Muscle of arm (tissue), 12 donors: Measurements from ENCODE around the gene LPIN3. TPM values are rescaled to one million over a fixed set of nuclear protein-coding genes. Genes with fewer than 3 reads are reported as not detected.

ENCODE experiments used
- DNase-seq: peaks from one replicate; pipeline ENCODE4 v3.0.0-alpha.2; 2013
- polyA plus RNA-seq, 12 donors: library from polyadenylated mRNA; unstranded; fragments of 120-200 nt; gene quantifications; one replicate each; pipeline ENCODE4 v1.2.1, GENCODE V29; 2013; ENCODE audit not compliant: insufficient read length in 12 of 12

The LPIN3 gene
- polyA plus RNA-seq, 12 donors, result 1.7 to 19.4 (median 3.0) TPM; not detected in 1

- DNase-seq, result no peak
Measured at GRCh38 chr20:41320976-41321375, 19.6 kb upstream of the LPIN3 start.

DNA sequence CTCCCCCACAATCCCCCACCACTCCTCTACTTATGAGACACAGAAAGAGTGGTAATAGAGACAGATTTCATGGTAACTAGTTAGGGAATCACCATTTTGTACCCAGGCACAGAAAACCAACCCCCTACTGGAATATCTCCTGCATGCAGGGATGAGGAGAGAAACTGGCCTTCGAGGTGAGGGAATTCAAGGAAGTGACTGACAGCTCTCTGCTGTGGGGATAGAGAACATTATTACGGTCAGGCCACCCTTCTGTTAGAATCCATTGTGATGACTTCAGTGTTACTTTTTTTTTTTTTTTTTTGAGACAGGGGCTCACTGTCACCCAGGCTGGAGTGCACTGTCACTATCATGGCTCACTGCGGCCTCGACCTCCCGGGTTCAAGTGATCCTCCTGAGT is 13.4 kb upstream of the LPIN3 start:
- DNase-seq, result no peak

- DNase-seq, result peak; percentile 70
Measured at GRCh38 chr20:41329435-41330342, 10.9 kb upstream of the LPIN3 start.

DNA sequence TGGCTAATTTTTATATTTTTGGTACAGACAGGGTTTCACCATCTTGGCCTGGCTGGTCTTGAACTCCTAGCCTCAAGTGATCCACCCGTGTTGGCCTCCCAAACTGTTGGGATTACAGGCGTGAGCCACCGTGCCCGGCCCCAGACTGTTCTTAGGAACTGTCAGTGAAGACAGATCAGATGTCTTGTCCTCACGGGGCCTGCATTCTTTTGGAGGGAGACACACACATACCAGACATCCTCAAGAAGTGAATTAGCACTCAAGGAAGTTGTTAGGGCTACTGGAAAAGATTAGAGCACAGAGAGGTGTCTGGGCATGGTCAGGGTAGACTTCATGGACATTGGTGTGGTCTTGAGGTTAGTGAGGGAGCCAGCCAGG is 10.3 kb upstream of the LPIN3 start:
- no peak for DNase-seq

- no peak for DNase-seq
Measured at GRCh38 chr20:41330941-41331340, 9.7 kb upstream of the LPIN3 start.

- DNase-seq, result no peak
Measured at GRCh38 chr20:41331731-41332130, 8.9 kb upstream of the LPIN3 start.

GRCh38 chr20:41334036-41334435 is 6.6 kb upstream of the LPIN3 start:
- DNase-seq, result no peak

- no peak for DNase-seq
Measured at GRCh38 chr20:41334443-41335421, 5.9 kb upstream of the LPIN3 start.

DNA sequence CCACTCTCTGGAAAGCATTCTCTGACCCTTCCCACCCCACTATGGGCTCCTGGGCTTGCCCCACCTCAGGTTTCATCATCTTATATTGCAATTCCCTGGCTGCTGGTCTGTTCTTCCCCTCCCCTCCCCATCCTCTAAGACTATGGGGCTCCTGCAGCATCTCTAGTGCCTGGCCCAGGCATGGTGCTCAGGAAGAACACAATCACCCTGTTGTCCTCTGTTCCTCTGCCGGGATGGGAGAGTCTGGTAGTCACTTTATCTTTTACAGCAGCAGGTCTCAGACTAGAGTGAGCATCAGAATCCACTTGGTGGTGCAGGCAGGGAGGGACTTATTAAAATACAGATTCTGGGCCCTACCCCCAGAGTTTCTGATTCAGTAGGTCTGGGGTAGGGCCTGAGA is 5.0 kb upstream of the LPIN3 start:
- DNase-seq, result no peak

- no peak for DNase-seq
Measured at GRCh38 chr20:41336711-41337492, 3.7 kb upstream of the LPIN3 start.

DNA sequence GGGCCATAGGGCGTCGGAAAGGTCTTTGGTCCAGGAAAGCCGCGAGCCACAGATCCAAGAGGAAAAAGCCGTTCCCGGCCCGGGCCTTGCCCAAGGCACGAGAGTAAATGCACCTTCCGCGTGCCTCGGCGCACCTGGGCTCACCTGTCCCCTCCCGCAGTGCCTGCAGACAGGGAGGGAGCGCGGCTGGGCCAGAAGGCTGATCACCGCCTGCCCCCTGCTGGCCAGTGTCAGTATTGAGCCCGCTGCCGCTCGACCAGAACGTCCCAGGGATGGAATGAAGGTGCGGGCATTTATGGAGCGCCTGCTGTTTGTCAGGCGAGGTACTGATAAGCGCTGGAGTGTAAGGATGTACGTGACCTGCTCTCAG is 679 bp upstream of the LPIN3 start:
- peak; percentile 79 for DNase-seq

DNA sequence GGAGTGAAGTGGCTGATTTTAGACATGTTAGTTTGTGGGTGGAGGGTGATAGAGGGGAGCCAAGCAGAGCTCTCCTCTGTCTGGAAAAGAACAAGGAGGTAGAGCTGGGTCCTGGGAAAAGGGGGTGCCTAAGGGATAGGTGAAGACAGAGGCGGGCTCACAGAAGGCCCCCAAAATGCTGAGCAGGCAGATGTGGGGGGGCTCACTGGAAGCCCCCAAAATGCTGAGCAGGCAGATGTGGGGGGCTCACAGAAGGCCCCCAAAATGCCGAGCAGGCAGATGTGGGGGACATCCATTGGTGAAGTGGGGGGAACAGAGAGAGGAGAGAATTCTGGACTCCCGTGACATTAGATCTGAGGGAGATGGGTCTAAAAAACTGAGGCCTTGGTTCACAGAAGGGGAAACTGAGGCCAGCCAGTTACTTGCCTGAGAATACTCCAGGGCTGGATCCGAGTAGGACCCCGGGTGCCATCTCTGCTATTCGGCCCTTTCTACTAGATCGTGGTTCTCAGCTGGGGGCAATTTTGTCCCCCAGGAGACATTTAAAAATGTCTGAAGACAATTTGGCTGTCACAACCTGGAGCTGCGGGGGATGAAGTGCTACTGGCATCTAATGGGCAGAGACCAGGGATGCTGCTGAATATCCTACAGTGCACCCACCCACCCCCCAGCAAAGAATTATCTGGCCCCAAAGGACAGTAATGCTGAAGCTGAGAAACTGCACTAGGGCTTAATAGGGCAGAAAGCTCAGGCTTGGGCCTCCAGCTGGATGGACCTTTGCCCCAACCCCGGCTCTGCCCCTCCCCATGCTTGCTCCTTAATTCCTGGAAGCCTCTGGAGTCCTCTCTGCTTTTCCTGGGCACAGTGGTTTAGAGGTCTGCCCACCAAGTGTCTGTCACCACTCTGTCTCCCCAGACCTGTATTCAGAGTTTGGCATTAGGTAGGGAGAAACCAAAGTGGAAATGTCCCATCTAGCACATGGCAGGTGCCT is 2.1 kb downstream of the LPIN3 start:
- DNase-seq, result no peak

- DNase-seq, result no peak
Measured at GRCh38 chr20:41344477-41344876, 3.9 kb downstream of the LPIN3 start.

DNA sequence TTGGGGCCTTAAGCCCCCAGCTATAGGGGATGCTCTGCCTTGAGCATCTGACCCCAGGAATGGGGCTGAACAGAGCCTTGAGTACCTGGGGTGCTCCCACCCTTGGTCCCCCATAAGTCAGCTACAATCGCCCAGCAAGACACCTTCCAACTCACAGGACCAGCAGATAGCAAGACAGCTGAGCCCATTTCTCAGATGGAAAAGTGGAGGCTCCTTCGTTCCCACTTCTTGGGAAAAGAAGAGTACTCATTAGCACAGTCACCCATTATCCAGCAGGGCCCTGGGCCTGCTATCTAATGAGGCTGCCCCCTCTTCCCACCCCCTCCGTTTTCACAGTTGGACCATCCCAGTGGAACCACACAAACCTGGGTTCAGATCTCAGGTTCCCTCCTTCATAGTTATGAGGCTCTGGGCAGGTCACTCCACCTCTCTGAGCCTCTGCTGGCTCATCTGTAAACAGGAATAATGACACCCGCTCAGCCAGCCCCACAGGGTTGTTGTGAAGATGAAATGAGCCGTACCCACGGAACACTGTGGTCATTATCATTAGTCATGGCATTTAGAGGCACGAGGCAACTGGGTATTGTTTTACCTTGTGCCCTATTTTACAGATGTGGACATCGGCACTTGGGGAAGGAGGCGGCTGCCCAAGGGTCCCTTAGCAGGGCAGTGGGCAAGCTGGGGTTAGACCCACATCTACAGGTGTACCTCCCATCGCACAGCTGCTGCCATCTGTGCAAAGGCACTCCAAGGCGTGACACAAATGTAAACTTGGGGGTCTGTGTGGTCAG is 4.5 kb downstream of the LPIN3 start:
- no peak for DNase-seq

GRCh38 chr20:41345729-41346067 is 5.1 kb downstream of the LPIN3 start:
- DNase-seq, result no peak

DNA sequence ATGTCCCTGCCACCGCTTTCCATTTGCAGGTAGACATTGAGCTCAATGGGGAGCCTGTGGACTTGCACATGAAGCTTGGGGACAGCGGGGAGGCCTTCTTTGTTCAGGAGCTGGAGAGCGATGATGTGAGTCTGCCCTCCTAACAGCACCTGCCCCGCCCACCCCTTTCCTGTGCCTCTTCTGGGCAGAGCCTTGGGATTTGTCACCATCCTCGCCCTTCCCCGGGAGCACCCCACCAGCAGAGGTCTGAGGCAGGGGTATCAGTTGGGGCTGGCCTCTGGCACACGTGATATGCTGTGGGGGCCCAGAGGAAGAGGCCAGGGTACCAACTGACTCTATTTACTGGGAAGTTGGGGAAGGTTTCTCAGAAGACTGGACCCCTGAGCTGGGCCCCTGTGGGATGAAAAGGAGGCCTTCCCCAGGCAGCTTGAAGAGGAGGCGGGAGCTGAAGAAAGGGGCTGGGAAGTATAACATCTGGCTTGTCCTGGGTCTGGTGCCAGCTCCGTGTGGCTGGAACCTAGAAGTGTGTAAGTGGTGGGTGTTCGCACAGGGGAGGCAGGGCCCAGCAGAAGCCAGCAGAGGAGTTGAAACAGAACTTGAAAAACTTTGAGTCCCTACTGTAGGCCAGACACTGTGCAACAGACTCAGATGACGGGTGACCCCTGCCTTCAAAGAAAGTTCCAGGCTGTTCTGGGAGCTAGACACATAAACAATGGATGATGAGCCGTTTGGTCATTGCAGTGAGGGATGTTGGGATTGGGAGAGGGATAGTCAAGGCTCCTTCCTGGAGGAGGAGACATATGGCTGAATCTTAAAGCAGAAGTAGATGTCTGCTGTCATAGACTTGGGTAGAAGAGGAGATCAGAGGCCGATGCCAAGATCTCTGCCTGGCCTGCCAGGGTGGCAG is 7.2 kb downstream of the LPIN3 start:
- DNase-seq, result no peak

GRCh38 chr20:41348430-41349172 is 8.0 kb downstream of the LPIN3 start:
- DNase-seq, result no peak

GRCh38 chr20:41349266-41349665 is 8.6 kb downstream of the LPIN3 start:
- no peak for DNase-seq
